Stomach (tissue), 9 donors: ENCODE data around the gene RFC5. TPM values are rescaled to one million over a fixed set of nuclear protein-coding genes. Genes with fewer than 3 reads are reported as not detected.

ENCODE experiments used
- DNase-seq, 2 donors: peaks; one replicate each; pipeline versions ENCODE4 v3.0.0 to v3.0.0-alpha.2; 2013 to 2019
- H3K27ac ChIP-seq, 5 donors: fragments of 200-600 bp in 4 of 5; sonication (generic) in 4 of 5; one replicate each; pipeline ENCODE4 v1.5.1; 2013 to 2019; ENCODE audit warnings: mild to moderate bottlenecking in 1 of 5, moderate library complexity in 1 of 5
- H3K27me3 ChIP-seq, 3 donors: fragments of 200-600 bp; sonication (generic); one replicate each; pipeline ENCODE4 v1.5.1; 2017 to 2019; ENCODE audit warnings: mixed run types in 1 of 3
- H3K36me3 ChIP-seq, 4 donors: fragments of 200-600 bp; sonication (generic); 1 replicate in 3 of 4; 2 replicates in 1 of 4; pipeline ENCODE4 v1.5.1; 2016 to 2019
- H3K4me1 ChIP-seq, 4 donors: fragments of 200-600 bp; sonication (generic); one replicate each; pipeline ENCODE4 v1.5.1; 2016 to 2019
- H3K4me3 ChIP-seq, 4 donors: fragments of 200-600 bp; sonication (generic) in 3 of 4; one replicate each; pipeline ENCODE4 v1.5.1; 2016 to 2019; ENCODE audit warnings: mild to moderate bottlenecking in 1 of 4
- H3K9me3 ChIP-seq, 4 donors: fragments of 200-600 bp; sonication (generic); one replicate each; pipeline ENCODE4 v1.5.1; 2016 to 2019
- EP300 ChIP-seq: sonication (generic); formaldehyde crosslinking; IDR thresholded peaks from one replicate; pipeline ENCODE4 v1.6.1; 2017; ENCODE audit warnings: antibody characterized with exemption
- POLR2A ChIP-seq, 4 donors: fragments of 450-650 bp; IDR thresholded peaks; one replicate each; pipeline ENCODE4 v1.6.1; 2016; ENCODE audit warnings: antibody characterized with exemption in 4 of 4, control low read depth in 2 of 4, mild to moderate bottlenecking in 1 of 4, moderate library complexity in 1 of 4
- POLR2AphosphoS5 ChIP-seq, 3 donors: sonication (generic); formaldehyde crosslinking; IDR thresholded peaks; one replicate each; pipeline ENCODE4 v1.6.1; 2016; ENCODE audit warnings: antibody characterized with exemption in 3 of 3
- WGBS, 5 donors: extraction: QIAGEN DNeasy Blood & Tissue Kit in 3 of 5; methylation state at CpG; one replicate each; pipeline versions ENCODE4 v1.1.5 to v1.1.7; 2013 to 2018; 5-methylcytosine and 5-hydroxymethylcytosine counted together
- intact Hi-C: fragments of 100-400 bp; cut with DNase I; formaldehyde crosslinking; loops from one replicate; pipeline ENCODE4 v1.15.1; 2023; ENCODE audit warnings: low total_unique reads
- polyA plus RNA-seq, 3 donors: library from polyadenylated mRNA; stranded (reverse); fragments of 200-250 nt; gene quantifications; one replicate each; pipeline ENCODE4 v1.2.3, GENCODE V29; 2013
- total RNA-seq, 5 donors: library from RNA; depleted of rRNA; stranded (reverse); fragments of >200 nt; gene quantifications; one replicate each; pipeline versions ENCODE4 v1.1.0 to v1.2.3, GENCODE V29; 2014 to 2016
- TF ChIP-seq, protein P1 (sequence below), 7 experiments: fragments of 450-650 bp in 4 of 7; fragments of 200-600 bp in 3 of 7; sonication (generic) in 3 of 7; IDR thresholded peaks; one replicate each; pipeline ENCODE4 v1.5.1; 2016 to 2019; ENCODE audit warnings: antibody characterized with exemption in 7 of 7, control low read depth in 2 of 7, mild to moderate bottlenecking in 1 of 7
- donor health status: healthy with polysubstance abuse.
- donor health status: Bipolar disorder and iron deficiency.
- donor health status: healthy.

RFC5 gene
- total and polyA plus RNA-seq, 8 donors, result 1.3 to 238 (median 10.7) TPM; not detected in 1

GRCh38 chr12:118053071-118053985 lies 36.8 kb downstream of the RFC5 start:
- Histone ChIP-seq H3K9me3 (no peaks in the 10 kb centered on the region), H3K4me1 (peaks cover 54 to 71% (median 65%) of the 10 kb centered on the region in 4 donors), H3K27ac (peak overlapping the region; percentile 72 to 87 (median 83)), H3K27me3 (no peaks in the 10 kb centered on the region), H3K4me3 (no peak overlapping the region), H3K36me3 (peaks cover 19 to 39% (median 36%) of the 10 kb centered on the region in 4 donors)
- no peak for DNase-seq
- intact Hi-C loops, result no loop called here
- WGBS, 5 donors, result 77 to 90% (median 83%) methylated on average over 10 of the region's 10 CpGs
- TF ChIP-seq POLR2AphosphoS5 (IDR thresholded peaks at IDR 0.05), result no peak
- no peak for TF ChIP-seq POLR2A (IDR thresholded peaks at IDR 0.05)
- TF ChIP-seq EP300, result no peak
- TF ChIP-seq, protein P1, sequence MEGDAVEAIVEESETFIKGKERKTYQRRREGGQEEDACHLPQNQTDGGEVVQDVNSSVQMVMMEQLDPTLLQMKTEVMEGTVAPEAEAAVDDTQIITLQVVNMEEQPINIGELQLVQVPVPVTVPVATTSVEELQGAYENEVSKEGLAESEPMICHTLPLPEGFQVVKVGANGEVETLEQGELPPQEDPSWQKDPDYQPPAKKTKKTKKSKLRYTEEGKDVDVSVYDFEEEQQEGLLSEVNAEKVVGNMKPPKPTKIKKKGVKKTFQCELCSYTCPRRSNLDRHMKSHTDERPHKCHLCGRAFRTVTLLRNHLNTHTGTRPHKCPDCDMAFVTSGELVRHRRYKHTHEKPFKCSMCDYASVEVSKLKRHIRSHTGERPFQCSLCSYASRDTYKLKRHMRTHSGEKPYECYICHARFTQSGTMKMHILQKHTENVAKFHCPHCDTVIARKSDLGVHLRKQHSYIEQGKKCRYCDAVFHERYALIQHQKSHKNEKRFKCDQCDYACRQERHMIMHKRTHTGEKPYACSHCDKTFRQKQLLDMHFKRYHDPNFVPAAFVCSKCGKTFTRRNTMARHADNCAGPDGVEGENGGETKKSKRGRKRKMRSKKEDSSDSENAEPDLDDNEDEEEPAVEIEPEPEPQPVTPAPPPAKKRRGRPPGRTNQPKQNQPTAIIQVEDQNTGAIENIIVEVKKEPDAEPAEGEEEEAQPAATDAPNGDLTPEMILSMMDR (IDR thresholded peaks at IDR 0.05), result no peak

DNA sequence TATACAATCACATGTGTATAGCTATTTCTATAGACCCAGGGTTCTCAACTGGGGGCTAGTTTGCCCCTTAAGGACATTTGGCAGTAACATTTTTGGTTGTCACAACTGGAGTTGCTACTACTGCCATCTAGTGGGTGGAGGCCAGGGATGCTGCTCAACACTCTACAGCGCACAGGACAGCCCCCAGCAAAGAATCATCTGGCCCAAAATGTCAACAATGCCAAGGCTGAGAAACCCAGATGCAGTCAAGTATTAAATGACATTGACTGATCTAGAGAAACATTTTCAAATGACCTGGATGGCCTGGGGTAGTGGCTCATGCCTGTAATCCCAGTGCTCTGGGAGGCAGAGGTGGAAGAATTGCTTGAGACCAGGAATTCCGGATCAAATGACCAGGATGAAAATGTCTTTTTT lies 38.6 kb downstream of the RFC5 start:
- peak; percentile 43 to 78 for DNase-seq
- Histone ChIP-seq H3K4me3 (no peak overlapping the region), H3K4me1 (peaks cover 54 to 90% (median 79%) of the 10 kb centered on the region in 4 donors), H3K36me3 (peaks cover 15 to 21% (median 19%) of the 10 kb centered on the region in 4 donors), H3K9me3 (no peaks in the 10 kb centered on the region), H3K27ac (peak overlapping the region in 3 of 5 donors; percentile 60 to 79 (median 70)), H3K27me3 (no peaks in the 10 kb centered on the region)
- intact Hi-C loops, result no loop called here
- no peak for TF ChIP-seq EP300
- no peak for TF ChIP-seq POLR2A (IDR thresholded peaks at IDR 0.05)
- TF ChIP-seq POLR2AphosphoS5 (IDR thresholded peaks at IDR 0.05), result no peak
- TF ChIP-seq, protein P1 (IDR thresholded peaks at IDR 0.05), result peak in 3 of 7 experiments; percentile 29 to 49 (median 36)
- 33 to 53% (median 47%) methylated on average over 2 of the region's 2 CpGs for WGBS, 5 donors

DNA sequence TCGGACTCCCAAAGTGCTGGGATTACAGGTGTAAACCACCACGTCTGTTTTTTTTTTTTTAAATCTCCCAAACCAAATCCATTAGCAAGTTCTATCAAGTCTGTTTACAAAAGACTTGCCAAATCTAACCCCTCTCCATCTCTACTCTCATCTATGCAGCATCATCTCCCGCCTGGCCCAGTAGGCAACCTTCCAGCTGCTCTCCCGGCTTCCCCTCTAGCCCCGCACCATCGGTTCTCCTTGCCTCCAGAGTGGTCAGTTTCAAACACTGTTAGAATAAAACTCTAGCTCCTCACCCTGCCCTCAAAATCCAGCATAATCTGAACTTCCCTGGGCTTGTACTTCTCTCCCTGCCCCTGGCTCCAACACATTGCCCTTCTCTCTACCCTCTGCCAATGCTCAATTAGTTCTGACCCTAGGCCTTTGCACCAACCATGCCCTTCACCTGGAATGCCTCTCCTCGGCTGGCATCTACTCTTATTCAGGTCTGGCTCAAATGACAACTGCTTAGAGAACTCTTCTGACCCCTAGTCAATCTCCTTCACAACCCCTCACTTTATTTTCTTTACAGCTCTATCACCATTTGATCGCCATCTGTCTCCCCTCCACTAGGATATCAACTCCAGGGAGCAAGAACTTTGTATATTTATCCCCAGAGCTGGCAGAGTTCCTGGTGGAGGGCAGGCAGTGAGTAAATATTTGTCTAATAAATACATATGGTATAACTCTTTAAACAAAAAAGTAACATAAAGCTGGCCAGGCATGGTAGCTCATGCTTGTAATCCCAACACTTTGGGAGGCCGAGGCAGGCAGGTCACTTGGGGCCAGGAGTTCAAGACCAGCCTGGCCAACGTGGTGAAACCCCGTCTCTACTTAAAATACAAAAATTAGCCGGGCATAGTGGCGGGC lies 39.6 kb downstream of the RFC5 start:
- peaks cover 54 to 92% (median 81%) of the 10 kb centered on the region in 4 donors for H3K4me1 ChIP-seq

More for the DNA sequence above, 39.6 kb downstream of the RFC5 start:
- DNase-seq, result peak; percentile 49 to 63
- H3K36me3 ChIP-seq, result peaks cover 6 to 11% (median 10%) of the 10 kb centered on the region in 4 donors
- H3K27ac ChIP-seq, result peak overlapping the region; percentile 35 to 79 (median 66)
- H3K4me3 ChIP-seq, result no peak overlapping the region
- intact Hi-C loops, result no loop called here
- WGBS, 5 donors, result 38 to 50% (median 48%) methylated on average over 13 of the region's 13 CpGs
- no peaks in the 10 kb centered on the region for H3K27me3 ChIP-seq
- no peaks in the 10 kb centered on the region for H3K9me3 ChIP-seq
- TF ChIP-seq EP300, result no peak
- TF ChIP-seq POLR2A (IDR thresholded peaks at IDR 0.05), result no peak
- TF ChIP-seq, protein P1 (IDR thresholded peaks at IDR 0.05), result no peak
- no peak for TF ChIP-seq POLR2AphosphoS5 (IDR thresholded peaks at IDR 0.05)
